NCI-H1436 (cell line): ENCODE results near the gene KCNK15.

Experiments used
- DNase-seq: peaks from one replicate; lab custom pipeline; 2025; lab: John Stamatoyannopoulos, UW

KCNK15 gene

DNA sequence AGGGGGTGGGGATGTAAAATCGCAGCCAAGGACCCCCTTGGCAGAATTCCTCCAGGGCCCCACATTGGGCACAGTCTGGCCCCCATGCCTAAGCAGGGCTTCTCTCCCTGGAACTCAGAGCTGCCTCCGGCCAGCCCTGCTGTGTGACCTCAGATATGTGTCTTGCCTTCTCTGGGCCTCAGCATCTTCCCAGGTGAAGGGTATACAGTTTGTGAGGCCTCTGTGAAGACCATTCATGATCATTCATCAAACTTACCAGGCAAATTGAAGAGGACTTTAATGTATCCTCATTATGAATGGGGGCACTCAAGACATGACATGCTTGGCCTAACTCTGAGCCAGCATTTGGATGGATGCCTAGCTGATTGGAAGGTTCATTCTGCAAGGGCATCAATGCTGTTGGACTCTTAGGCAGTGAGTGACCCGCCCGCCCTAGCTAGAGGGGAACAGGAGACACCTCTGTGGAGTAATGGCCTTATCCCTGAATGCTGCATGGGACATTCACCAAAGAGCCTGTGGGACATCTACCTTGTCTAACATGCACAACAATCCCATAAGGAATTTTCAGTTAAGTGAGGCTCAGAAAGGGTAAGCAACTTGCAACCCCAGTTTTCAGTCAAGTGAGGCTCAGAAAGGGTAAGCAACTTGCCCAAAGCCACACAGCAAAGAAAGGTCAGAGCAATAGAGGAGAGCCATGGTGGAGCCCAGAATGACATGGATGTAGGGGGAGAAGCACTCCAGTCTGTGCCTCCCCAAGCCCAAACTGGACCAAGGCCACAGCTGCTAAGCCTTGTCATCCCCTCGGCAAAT, 30.0 kb upstream of the KCNK15 start:
- DNase-seq, result no peak

DNA sequence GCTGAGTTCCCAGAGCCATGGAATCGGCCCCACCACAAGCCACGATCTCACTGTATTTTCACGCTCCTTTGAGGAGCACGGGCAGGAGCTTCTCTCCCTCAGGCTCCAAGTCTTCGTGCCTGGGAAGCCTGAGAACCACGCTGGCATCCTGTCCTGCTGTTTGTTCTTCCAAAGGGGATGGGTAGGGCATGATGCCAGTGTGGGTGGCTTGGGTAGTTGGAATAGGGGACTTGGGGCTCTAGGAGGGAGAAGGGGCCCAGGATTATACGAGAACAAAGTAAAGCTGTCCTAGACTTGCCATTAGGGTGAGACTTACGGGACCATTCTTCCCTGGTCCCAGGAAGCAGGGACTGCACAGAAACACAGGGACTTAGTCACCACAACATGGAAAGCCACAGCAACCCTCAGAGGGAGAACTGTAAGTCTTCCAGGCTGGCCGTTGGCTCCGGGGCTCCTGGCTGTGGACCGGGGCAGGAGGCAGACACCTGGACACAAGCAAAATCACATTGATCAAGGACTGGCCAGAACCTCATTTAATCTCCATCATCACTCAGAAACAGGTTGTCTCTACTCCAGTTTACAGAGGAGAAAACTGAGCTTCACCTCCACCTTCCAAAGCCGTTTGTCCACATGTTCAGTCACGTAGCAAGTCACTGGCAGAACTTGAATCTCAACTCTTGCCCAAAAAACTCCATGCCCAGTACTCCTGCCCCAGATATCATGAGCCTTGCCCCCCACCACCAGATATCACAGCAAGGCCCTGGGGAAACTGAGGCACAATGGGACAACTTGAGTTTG, 29.2 kb upstream of the KCNK15 start:
- no peak for DNase-seq

DNA sequence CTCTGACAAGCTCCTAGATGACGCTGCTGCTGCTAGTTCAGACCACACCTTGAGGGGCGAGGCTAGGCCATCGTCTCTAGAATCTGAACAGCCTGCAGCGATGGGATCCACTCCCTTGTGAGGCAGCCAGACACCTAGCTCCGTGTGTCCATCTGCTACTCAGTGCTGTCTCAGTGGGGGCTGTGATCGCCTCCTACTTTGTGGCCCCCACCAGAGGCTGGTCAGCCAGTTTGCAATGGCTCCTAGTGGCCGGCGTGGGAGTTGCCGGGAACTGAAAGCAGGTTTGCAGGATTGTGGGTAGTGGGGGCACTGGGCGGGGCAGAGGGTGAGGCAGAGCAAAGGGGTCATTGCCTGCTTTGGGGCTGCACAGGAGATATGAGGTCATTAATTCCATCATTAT, 27.7 kb upstream of the KCNK15 start:
- DNase-seq, result no peak

DNA sequence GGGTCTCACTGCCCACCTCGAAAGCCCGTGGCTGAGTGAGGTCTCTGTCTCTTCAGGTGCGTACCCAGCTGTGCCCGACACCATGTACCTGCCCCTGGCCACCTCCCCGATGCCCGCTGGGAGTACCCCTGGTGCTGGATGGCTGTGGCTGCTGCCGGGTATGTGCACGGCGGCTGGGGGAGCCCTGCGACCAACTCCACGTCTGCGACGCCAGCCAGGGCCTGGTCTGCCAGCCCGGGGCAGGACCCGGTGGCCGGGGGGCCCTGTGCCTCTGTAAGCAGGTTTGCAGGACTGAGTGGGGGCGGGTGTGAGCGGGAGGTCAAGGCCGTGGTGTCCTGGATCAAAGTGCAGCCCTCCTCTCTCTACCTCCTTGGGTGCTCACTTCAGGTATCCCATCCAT, 25.8 kb upstream of the KCNK15 start:
- DNase-seq, result no peak

DNA sequence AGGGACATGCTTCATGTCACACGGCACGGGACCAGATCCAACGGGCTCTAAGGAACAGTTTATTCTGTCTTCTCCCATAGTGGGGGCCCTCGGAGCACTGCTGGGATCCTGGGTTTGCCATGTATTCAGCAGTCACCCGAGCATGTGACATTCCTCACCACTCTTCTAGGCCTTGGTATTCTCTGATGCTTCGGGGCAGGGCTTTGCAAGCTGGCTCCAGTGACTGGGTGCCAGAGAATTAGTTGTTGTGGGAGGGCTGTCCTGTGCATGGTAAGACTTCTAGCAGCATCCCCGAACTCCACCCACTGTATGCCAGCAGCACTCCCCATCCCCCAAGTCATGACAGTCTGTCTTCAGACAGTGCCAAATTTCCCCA, 25.1 kb upstream of the KCNK15 start:
- no peak for DNase-seq

DNA sequence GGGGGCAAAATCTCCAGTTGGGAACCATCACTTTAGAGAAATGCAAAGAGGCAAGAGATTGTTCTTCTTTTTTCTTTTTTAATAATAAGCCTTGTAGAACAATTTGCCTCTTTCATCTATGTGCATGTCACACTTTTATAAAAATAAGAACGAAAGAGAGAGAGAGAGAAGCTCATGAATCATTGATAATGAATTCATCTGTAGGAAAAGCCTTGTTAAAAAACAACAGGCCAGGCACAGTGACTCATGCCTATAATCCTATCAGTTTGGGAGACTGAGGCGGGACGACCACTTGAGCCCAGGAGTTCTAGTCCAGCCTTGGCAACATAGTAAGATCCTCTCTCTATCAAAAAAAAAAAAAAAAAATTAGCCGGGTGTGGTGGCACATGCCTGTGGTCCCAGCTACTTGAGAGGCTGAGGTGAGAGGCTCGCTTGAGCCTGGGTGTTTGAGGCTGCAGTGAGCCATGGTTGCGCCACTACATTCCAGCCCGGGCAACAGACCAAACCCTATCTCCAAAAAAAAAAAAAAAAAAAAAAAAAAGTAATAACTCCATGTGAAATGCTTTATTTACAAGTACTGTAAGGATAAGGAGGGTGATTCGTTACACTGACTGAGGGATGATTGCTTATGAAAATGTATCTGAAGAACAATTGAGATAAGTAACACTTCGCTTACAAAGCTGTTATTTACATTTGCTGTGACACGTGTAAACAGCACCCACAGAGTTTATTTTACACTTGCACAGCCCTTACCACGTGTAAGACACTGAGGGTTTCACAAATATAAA, 24.5 kb upstream of the KCNK15 start:
- DNase-seq, result no peak

DNA sequence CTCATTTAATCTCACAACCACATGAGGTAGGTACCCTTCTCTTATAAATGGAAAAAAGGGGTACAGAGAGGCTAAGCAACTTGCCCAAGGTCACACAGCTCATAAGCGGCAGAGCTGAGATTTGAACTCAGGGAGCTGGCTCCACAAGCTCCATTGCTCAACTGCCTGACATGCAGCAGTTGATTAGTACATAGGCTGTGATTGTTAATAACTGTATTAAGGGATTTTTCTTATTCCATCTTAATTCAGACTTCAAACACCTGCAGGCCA, 23.9 kb upstream of the KCNK15 start:
- no peak for DNase-seq

DNA sequence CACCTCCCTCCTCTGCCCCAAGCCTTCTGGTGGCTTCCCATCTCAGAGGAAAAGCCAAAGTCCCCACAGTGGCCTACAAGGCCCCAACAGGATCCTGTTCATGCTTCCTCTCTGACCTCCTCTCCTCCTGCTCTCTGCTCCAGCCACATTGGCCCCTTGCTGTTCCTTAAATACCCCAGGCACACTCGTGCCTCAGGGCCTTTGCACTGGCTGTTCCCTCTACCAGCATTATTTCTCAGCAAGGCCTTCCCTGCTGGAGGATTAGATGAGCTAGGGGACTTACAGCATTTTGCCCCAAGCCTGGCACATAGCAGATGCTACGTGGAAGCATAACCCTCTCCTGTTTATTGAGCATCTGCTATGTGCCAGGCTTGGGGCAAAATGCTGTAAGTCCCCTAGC, 22.7 kb upstream of the KCNK15 start:
- DNase-seq, result no peak

DNA sequence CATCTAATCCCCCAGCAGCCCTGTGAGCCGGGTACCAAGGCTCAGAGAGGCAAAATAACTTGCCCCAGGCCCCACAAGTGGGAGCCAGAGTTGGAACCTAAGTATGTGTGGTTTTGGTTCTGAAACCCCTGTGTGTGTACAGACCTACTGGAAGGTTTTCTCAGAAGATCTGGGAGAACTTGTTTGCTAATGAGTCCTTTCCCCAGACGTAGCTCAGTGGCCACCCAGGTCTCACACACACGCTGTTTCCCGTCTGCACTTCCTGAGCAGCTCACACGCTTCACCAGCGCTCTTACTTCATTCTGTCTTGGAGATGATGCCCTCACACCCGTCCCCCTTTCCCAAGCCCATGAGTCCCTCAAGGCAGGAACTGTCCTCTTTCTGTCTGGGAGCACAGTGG, 22.3 kb upstream of the KCNK15 start:
- DNase-seq, result no peak

DNA sequence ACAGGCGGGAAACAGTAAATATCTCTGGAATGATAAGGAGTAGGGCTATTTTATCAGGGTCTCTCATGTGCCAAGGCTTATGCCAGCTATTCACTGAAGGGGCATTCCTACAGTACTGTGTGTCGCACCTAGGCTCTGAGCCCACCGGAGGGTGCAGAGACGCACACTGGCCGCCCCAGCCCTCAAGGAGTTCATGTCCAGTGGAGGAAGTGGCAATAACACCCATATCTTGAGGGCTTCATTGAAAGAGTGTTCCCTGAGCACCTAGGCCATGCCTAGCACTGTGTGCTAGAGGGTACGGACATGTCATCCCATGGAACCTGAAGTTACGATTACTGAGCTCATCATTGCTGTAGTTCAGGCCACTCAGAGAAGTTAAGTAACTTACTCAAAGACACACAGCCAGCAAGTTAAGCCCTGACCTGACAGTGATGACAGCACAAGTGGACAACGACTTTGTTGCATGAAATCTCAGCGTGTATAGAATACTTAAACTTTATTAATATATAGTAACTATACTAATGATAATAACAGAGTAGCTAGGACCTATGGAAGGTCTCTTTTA, 21.8 kb upstream of the KCNK15 start:
- DNase-seq, result no peak

DNA sequence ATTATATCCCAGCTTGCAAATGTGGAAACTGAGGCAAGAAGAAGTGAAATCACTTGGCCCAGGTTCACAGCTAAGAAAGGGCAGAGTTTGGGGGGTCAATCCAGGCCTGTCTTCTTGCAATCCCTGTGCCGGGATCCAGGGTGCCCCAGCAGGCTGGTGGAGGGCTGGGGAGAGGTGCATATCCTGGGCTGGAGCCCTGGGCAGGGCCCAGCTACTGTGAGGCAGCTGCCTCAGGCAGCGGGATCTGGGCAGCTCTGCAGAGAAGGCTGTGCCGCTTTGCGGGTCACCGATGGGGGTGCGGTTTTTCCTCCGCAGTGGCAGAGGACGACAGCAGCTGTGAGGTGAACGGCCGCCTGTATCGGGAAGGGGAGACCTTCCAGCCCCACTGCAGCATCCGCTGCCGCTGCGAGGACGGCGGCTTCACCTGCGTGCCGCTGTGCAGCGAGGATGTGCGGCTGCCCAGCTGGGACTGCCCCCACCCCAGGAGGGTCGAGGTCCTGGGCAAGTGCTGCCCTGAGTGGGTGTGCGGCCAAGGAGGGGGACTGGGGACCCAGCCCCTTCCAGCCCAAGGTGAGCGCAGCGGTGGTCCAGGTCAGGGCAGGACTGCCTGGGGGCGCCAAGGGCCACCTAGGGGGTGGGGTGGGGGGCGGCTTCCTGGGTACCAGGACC, 21.1 kb upstream of the KCNK15 start:
- no peak for DNase-seq

DNA sequence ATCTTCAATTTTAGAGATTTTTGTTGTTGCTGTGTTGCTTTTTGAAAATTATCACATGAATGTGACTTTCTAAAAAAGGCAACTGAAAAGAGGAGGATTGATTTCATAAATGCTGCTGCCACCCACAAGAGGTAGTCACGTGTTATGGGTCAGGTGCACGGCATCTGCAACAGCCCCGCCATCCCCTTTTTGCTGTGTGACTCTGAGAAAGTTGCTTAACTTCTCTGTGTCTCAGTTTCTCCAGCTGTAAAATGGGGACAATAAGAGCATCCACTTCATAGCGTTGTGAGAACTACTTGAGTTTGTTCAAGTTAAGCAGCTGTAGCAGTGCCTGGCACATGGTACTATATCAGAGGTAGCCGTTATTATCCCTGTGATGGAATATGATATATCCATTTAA, 19.8 kb upstream of the KCNK15 start:
- DNase-seq, result no peak

DNA sequence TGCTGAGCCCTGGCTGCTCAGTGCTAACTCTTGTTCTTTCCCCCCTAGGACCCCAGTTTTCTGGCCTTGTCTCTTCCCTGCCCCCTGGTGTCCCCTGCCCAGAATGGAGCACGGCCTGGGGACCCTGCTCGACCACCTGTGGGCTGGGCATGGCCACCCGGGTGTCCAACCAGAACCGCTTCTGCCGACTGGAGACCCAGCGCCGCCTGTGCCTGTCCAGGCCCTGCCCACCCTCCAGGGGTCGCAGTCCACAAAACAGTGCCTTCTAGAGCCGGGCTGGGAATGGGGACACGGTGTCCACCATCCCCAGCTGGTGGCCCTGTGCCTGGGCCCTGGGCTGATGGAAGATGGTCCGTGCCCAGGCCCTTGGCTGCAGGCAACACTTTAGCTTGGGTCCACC, 18.6 kb upstream of the KCNK15 start:
- DNase-seq, result no peak

DNA sequence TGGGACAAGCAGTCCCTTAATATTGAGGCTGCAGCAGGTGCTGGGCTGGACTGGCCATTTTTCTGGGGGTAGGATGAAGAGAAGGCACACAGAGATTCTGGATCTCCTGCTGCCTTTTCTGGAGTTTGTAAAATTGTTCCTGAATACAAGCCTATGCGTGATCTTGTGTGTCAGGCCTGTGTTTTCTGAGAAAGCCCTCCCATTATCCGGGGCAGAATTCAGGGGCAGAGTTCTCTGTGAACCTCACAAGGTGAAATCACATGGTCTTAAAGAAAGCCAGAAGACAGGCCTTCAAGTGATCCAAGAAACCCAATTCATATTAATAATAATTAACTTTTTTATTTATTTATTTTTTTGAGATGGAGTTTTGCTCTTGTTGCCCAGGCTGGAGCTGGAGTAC, 18.0 kb upstream of the KCNK15 start:
- DNase-seq, result no peak

DNA sequence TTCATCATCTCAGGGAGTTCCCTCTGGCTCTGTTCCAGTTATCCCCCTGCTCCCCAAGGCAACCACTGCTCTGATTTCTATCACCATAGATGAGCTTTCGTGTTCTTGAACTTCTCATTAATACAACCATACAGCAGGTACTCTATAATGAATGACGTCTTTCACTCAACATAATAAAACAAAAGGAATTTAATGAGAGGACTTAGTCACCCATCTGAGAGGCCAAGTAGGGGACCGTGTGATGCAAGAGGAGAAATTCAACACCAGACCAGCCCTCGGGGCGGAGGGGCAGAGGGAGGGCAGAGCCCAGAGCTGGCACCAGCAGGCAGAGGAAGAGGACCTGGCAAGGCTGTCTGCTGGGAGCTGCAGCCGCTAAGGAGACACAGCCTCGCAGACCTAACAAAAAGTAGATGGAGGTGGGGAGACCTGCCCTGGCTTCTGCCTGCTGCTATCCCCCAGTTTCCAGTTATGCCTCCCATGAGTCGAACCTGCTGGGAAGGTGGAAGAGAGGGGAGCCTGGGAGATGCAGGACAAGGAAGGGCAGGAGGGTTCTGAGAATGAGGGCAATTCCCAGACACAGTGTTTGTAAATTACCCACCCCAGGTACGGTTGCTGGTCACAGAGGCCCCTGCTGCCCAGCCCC, 16.7 kb upstream of the KCNK15 start:
- DNase-seq, result peak; percentile 52

DNA sequence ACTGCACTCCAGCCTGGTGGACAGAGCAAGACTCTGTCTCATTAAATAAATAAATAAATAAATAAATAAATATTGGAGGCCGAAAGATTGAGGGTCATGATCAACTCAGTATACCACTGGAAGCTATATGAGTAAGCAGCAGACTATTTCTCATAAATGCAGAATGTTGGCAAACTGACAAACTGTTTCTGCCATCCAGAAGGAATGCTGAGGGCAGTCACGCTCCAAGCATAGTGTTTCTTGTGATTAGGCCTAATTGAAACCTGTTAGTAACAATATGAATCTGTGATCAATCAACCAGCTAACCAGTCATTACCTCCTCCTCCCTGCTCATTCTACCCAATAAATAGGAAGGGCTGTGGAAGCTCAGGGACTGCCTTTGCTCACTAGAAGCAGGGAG, 15.2 kb upstream of the KCNK15 start:
- no peak for DNase-seq

DNA sequence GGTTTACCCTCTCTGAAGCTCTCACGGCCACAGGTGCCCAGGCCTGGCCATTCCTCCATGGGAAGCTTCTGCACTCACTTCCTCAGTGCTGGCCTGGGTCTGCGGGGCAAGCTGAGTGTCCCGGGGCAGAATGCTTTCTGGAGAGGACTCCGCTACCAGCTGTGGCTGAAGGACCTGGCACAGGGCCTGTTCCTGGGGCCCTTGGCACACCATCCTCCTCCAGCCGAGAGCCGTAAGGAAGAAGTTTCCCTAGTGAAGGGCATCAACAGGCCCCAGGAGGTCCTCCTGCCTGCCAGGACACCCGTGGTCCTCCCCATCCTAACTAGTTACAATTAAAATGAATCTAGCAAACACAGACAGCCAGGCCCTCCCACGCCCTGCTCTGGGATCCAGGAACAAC, 14.0 kb upstream of the KCNK15 start:
- no peak for DNase-seq

DNA sequence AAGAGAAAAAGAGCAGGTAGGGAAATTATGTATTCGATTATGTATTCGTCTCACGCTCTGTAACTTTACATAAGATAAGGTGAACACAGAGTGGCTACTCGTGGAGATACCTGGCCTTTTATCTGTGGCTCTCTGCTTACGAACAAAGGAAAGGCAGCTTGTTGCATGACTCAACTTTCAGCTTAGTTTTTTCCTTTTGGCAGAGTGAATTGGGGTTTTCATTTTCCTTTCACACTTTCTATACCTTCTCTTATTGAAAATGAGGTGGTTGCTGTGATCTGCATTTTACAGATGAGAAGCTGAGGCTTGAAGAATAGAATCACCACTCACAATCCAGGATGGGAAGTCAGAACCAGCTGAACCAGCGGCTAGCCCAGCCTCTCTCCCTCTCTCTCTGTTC, 13.3 kb upstream of the KCNK15 start:
- no peak for DNase-seq

DNA sequence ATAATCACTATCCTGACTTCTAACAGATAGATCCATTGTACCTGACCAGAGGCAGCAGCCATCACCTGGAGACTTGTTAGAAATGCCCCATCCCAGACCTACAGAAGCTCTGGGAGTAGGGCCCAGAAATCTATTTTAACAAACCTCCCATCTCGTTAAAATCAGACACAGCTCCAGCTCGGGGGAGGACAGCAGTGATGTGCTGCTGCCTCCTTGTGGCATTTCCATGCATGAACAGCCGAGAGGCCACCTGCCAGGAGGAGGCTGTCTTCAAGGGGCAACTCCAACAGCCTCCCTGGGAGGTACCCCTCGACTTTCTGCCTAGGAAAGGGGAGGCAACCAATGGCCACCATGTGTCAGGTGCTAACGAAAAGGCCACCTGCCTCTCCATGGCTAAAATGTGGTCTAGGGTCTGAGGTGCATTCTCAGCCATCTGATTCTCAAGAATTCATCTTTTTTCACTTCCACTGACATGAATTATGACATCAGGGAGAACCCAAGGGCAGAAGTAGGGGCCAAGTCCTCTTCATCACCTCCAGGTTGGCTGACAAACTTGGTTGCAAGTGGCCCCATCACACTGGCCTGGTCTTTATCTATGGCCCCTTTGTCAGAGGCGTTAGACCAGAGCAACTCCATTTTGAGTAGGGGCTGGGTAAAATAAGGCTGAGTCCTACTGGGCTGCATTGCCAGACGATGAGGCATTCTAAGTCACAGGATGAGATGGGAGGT, 12.2 kb upstream of the KCNK15 start:
- peak; percentile 64 for DNase-seq

DNA sequence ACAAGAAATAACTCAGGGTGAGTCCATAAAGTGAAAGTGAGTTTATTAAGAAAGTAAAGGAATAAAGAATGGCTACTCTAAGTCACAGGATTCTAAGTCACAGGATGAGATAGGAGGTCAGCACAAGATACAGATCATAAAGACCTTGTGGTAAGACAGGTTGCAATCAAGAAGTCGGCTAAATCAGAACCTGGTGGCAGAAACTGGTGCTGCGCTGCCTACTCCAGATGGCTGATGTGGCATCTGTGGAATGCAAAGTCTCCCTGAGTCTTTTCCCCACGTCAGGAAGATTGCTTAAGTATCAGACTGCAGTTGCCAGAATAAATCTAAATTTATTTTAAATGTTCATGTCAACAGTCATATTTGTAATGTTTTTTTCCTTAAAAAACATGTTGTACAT, 10.7 kb upstream of the KCNK15 start:
- DNase-seq, result no peak

DNA sequence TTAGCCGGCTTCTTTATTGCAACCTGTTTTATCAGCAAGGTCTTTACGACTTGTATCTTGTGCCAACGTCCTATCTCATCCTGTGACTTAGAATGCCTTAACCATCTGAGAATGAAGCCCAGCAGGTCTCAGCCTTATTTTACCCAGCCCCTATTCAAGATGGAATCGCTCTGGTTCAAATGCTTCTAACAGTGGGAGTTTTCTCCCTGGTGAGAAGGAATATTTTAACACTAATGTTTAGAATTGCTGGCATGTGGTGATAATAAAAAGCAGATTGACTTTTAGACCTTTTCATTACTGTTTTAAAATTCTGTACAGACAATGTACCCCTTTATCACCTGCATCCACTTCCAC, 9.9 kb upstream of the KCNK15 start:
- no peak for DNase-seq
